ENCODE results near the gene KRTAP1-3. TPM values are rescaled to one million over a fixed set of nuclear protein-coding genes. Genes with fewer than 3 reads are reported as not detected.

KRTAP1-3 gene
- total RNA-seq, 2 experiments from 2014 or later = not detected

GRCh38 chr17:41029633-41030245 is 4.9 kb downstream of the KRTAP1-3 start, which contains the start of gene KRTAP1-4:
TSS of gene KRTAP1-4 (minus strand) at chr17:41030195. CDS start at chr17:41030078, 117 bp downstream.
- no peaks in the 10 kb centered on the region for H3K9me3 Mint-ChIP-seq
- no peaks in the 10 kb centered on the region for H3K4me1 Mint-ChIP-seq (ENCODE audit: low read depth)
- Histone ChIP-seq H3K27me3 (ENCODE audit: control insufficient read depth in 1 of 2, insufficient read depth in 2 of 2, low read length in 2 of 2) (peaks cover 2 to 4% of the 10 kb centered on the region in 2 experiments), H3K36me3 (ENCODE audit: insufficient read depth, low read length) (no peaks in the 10 kb centered on the region), H3K9me3 (ENCODE audit: control insufficient read depth in 1 of 2, insufficient read depth in 1 of 2, low read length in 2 of 2) (no peaks in the 10 kb centered on the region), H3K4me1 (ENCODE audit: insufficient read depth, low read length) (no peaks in the 10 kb centered on the region), H3K27ac (ENCODE audit: low read depth in 1 of 2, low read length in 2 of 2) (no peak within 1 kb of the TSS), H3K4me3 (ENCODE audit: low read length) (no peak within 1 kb of the TSS)
- DNase-seq (no peak), ATAC-seq (ENCODE audit: poor library complexity) (no peak)
- no peak within 1 kb of the TSS for H3K27ac Mint-ChIP-seq
- CTCF ChIA-PET = no interaction called here
- H3K36me3 Mint-ChIP-seq (ENCODE audit: low read depth) = no peaks in the 10 kb centered on the region
- POLR2A ChIA-PET = interaction anchor here (0.6 kb wide), 1 partner anchor 12 kb away, joined by 3 read pairs; no protein-coding TSS in a partner anchor
- H3K4me3 Mint-ChIP-seq = no peak within 1 kb of the TSS
- TF ChIP-seq, protein P1, sequence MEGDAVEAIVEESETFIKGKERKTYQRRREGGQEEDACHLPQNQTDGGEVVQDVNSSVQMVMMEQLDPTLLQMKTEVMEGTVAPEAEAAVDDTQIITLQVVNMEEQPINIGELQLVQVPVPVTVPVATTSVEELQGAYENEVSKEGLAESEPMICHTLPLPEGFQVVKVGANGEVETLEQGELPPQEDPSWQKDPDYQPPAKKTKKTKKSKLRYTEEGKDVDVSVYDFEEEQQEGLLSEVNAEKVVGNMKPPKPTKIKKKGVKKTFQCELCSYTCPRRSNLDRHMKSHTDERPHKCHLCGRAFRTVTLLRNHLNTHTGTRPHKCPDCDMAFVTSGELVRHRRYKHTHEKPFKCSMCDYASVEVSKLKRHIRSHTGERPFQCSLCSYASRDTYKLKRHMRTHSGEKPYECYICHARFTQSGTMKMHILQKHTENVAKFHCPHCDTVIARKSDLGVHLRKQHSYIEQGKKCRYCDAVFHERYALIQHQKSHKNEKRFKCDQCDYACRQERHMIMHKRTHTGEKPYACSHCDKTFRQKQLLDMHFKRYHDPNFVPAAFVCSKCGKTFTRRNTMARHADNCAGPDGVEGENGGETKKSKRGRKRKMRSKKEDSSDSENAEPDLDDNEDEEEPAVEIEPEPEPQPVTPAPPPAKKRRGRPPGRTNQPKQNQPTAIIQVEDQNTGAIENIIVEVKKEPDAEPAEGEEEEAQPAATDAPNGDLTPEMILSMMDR (IDR thresholded peaks at IDR 0.05) = no peak
- H3K27me3 Mint-ChIP-seq = peaks cover 51% of the 10 kb centered on the region
- intact Hi-C loops (cut with DNase I, micrococcal nuclease) = no loop called here

DNA sequence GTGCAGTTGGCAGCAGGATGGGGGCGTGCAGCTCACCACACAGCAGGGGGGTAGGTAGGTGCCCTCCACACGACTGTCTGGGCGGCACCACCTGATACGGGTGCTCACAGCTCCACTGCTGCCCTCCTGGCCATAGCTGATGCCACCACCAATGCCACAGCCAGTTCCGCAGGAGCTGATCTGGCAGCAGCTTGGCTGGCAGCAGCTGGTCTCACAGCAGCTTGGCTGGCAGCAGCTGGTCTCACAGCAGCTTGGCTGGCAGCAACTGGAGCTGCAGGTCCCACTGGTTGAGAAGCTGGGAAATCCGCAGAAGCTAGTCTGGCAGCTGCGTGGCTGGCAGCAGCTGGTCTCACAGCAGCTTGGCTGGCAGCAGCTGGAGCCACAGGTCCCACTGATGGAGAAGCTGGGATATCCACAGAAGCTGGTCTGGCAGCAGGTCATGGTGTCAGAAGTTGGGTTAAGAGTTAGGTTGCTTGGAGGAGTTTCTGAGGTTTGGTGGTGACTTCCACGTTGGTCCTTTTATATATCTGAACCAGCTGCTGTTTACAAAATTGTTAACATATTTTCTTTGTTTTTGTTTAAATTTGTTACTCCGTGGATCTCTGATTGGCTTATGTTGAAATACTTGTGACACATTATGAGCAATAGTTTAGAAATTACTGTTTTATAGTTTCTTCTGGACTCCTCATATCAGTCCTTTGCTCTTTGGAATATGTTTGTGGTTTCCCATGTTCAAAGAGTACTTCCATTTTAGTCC is 7.8 kb downstream of the KRTAP1-3 start, which contains the start of gene KRTAP1-5:
Gene KRTAP1-5, minus strand, starts transcription at position 494 of the 757 bp plus-strand sequence. Its CDS starts 53 bp downstream, at position 441.
- Mint-ChIP-seq H3K4me3 (no peak within 1 kb of the TSS), H3K9me3 (peaks cover 3% of the 10 kb centered on the region), H3K27ac (no peak within 1 kb of the TSS), H3K4me1 (ENCODE audit: low read depth) (no peaks in the 10 kb centered on the region), H3K36me3 (ENCODE audit: low read depth) (no peaks in the 10 kb centered on the region), H3K27me3 (peaks cover 51% of the 10 kb centered on the region)
- H3K27ac ChIP-seq (ENCODE audit: low read depth in 1 of 2, low read length in 2 of 2) = no peak within 1 kb of the TSS
- ChIA-PET CTCF (no interaction called here), POLR2A (no interaction called here)
- TF ChIP-seq, protein P1 (IDR thresholded peaks at IDR 0.05) = no peak
- no peaks in the 10 kb centered on the region for H3K4me1 ChIP-seq (ENCODE audit: insufficient read depth, low read length)
- intact Hi-C loops (cut with DNase I, micrococcal nuclease) = no loop called here
- H3K27me3 ChIP-seq (ENCODE audit: control insufficient read depth in 1 of 2, insufficient read depth in 2 of 2, low read length in 2 of 2) = peaks cover under 1 to 4% of the 10 kb centered on the region in 2 experiments
- no peaks in the 10 kb centered on the region for H3K9me3 ChIP-seq (ENCODE audit: control insufficient read depth in 1 of 2, insufficient read depth in 1 of 2, low read length in 2 of 2)
- no peak for ATAC-seq (ENCODE audit: poor library complexity)
- no peak for DNase-seq
- no peak within 1 kb of the TSS for H3K4me3 ChIP-seq (ENCODE audit: low read length)
- H3K36me3 ChIP-seq (ENCODE audit: insufficient read depth, low read length) = no peaks in the 10 kb centered on the region

- peaks cover 35% of the 10 kb centered on the region for H3K27me3 Mint-ChIP-seq
- TF ChIP-seq, protein P1 (IDR thresholded peaks at IDR 0.05) = no peak
- H3K36me3 Mint-ChIP-seq (ENCODE audit: low read depth) = no peaks in the 10 kb centered on the region
- intact Hi-C loops (cut with DNase I, micrococcal nuclease) = no loop called here
- ATAC-seq (ENCODE audit: poor library complexity) = no peak
- Histone ChIP-seq H3K4me1 (ENCODE audit: insufficient read depth, low read length) (no peaks in the 10 kb centered on the region), H3K27ac (ENCODE audit: low read depth in 1 of 2, low read length in 2 of 2) (no peak overlapping the region), H3K4me3 (ENCODE audit: low read length) (no peak overlapping the region), H3K27me3 (ENCODE audit: control insufficient read depth in 1 of 2, insufficient read depth in 2 of 2, low read length in 2 of 2) (peaks cover 0 to 4% of the 10 kb centered on the region in 2 experiments), H3K9me3 (ENCODE audit: control insufficient read depth in 1 of 2, insufficient read depth in 1 of 2, low read length in 2 of 2) (no peaks in the 10 kb centered on the region), H3K36me3 (ENCODE audit: insufficient read depth, low read length) (no peaks in the 10 kb centered on the region)
- no peak overlapping the region for H3K27ac Mint-ChIP-seq
- ChIA-PET POLR2A (no interaction called here), CTCF (no interaction called here)
- DNase-seq = no peak
- H3K9me3 Mint-ChIP-seq = peaks cover 3% of the 10 kb centered on the region
- no peak overlapping the region for H3K4me3 Mint-ChIP-seq
- no peaks in the 10 kb centered on the region for H3K4me1 Mint-ChIP-seq (ENCODE audit: low read depth)
Observed at GRCh38 chr17:41024697-41025096, 10.0 kb downstream of the KRTAP1-3 start.
